Natural killer cell (primary cell): ENCODE results near the gene PLAC8L1. TPM values are rescaled to one million over a fixed set of nuclear protein-coding genes. Genes with fewer than 3 reads are reported as not detected.

Source experiments
- ATAC-seq, 3 donors: fragments of 150-1000 bp in 2 of 3; fragments of 200-7000 bp in 1 of 3; cut with Tn5 transposase; 1 replicate in 1 of 3; 2 replicates in 2 of 3; pipeline ENCODE4 v1.10.0; 2021; ENCODE audit warnings: mild to moderate bottlenecking in 2 of 3, moderate library complexity in 2 of 3
- DNase-seq, 2 donors: peaks; one replicate each; pipeline versions ENCODE4 v3.0.0 to v3.0.0-alpha.2; 2013 to 2021; ENCODE audit warnings: mixed read lengths in 1 of 2
- H3K27ac ChIP-seq: one replicate; pipeline ENCODE4 v1.5.1; 2013; ENCODE audit warnings: mild to moderate bottlenecking, low read length
- H3K27me3 ChIP-seq: one replicate; pipeline ENCODE4 v1.6.1; 2013; ENCODE audit warnings: low read length; ENCODE audit not compliant: control insufficient read depth, insufficient read depth
- H3K36me3 ChIP-seq: one replicate; pipeline ENCODE4 v1.6.1; 2013; ENCODE audit warnings: low read length; ENCODE audit not compliant: control insufficient read depth, insufficient read depth
- H3K4me1 ChIP-seq: one replicate; pipeline ENCODE4 v1.6.1; 2013; ENCODE audit warnings: low read length; ENCODE audit not compliant: control insufficient read depth, insufficient read depth
- H3K4me3 ChIP-seq: one replicate; pipeline ENCODE4 v1.5.1; 2013; ENCODE audit warnings: low read length
- H3K9me3 ChIP-seq: one replicate; pipeline ENCODE4 v1.6.1; 2013; ENCODE audit warnings: low read length; ENCODE audit not compliant: control insufficient read depth, insufficient read depth
- H3K27ac Mint-ChIP-seq, 2 donors: one replicate each; pipeline ENCODE4 v1.8.0; 2022; ENCODE audit warnings: mild to moderate bottlenecking in 2 of 2, mixed read lengths in 2 of 2, moderate library complexity in 1 of 2
- H3K27me3 Mint-ChIP-seq, 2 donors: one replicate each; pipeline ENCODE4 v1.8.0; 2022; ENCODE audit warnings: low read depth in 2 of 2, mixed read lengths in 2 of 2
- H3K36me3 Mint-ChIP-seq: one replicate; pipeline ENCODE4 v1.8.0; 2022; ENCODE audit warnings: mixed read lengths
- H3K4me1 Mint-ChIP-seq, 2 donors: one replicate each; pipeline ENCODE4 v1.8.0; 2022; ENCODE audit warnings: mixed read lengths in 2 of 2
- H3K4me3 Mint-ChIP-seq: one replicate; pipeline ENCODE4 v1.8.0; 2022; ENCODE audit warnings: mild to moderate bottlenecking, moderate library complexity, mixed read lengths
- H3K9me3 Mint-ChIP-seq, 2 donors: one replicate each; pipeline ENCODE4 v1.8.0; 2022; ENCODE audit warnings: mixed read lengths in 2 of 2
- WGBS: methylation state at CpG from one replicate; pipeline ENCODE4 v1.1.7; 2013; ENCODE audit warnings: missing lambda C conversion rate; ENCODE audit not compliant: insufficient coverage; 5-methylcytosine and 5-hydroxymethylcytosine counted together
- intact Hi-C: fragments of 100-400 bp; cut with micrococcal nuclease; formaldehyde crosslinking; loops from one replicate; pipeline ENCODE4 v1.14.2; 2022
- total RNA-seq, 4 donors: library from RNA; stranded (reverse); fragments of 120-200 nt in 1 of 4; gene quantifications; one replicate each; pipeline versions ENCODE4 v1.2.3 to v1.2.4, GENCODE V29; 2013 to 2022
- TF ChIP-seq, protein P1 (sequence below): fragments of 200-600 bp; IDR thresholded peaks from one replicate; pipeline ENCODE4 v1.8.0; 2022; ENCODE audit warnings: antibody characterized with exemption

Gene PLAC8L1
- total RNA-seq, 3 donors from 2014 or later (not counting 1 experiment from before 2014, with no cell fraction given) = 0.45 TPM; not detected in 2

GRCh38 chr5:146070746-146071145 is 34.6 kb downstream of the PLAC8L1 start:
- Mint-ChIP-seq H3K4me3 (no peak overlapping the region), H3K9me3 (no peaks in the 10 kb centered on the region), H3K27ac (no peak overlapping the region), H3K27me3 (peaks cover 7 to 8% of the 10 kb centered on the region in 2 donors), H3K36me3 (no peaks in the 10 kb centered on the region), H3K4me1 (no peaks in the 10 kb centered on the region)
- no peak for DNase-seq
- Histone ChIP-seq H3K4me1 (no peaks in the 10 kb centered on the region), H3K27me3 (no peaks in the 10 kb centered on the region), H3K36me3 (no peaks in the 10 kb centered on the region), H3K4me3 (no peak overlapping the region), H3K9me3 (no peaks in the 10 kb centered on the region), H3K27ac (no peak overlapping the region)
- no peak for ATAC-seq
- TF ChIP-seq, protein P1, sequence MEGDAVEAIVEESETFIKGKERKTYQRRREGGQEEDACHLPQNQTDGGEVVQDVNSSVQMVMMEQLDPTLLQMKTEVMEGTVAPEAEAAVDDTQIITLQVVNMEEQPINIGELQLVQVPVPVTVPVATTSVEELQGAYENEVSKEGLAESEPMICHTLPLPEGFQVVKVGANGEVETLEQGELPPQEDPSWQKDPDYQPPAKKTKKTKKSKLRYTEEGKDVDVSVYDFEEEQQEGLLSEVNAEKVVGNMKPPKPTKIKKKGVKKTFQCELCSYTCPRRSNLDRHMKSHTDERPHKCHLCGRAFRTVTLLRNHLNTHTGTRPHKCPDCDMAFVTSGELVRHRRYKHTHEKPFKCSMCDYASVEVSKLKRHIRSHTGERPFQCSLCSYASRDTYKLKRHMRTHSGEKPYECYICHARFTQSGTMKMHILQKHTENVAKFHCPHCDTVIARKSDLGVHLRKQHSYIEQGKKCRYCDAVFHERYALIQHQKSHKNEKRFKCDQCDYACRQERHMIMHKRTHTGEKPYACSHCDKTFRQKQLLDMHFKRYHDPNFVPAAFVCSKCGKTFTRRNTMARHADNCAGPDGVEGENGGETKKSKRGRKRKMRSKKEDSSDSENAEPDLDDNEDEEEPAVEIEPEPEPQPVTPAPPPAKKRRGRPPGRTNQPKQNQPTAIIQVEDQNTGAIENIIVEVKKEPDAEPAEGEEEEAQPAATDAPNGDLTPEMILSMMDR = no peak
- intact Hi-C loops = no loop called here
- 88% methylated on average over 3 of the region's 3 CpGs for WGBS

DNA sequence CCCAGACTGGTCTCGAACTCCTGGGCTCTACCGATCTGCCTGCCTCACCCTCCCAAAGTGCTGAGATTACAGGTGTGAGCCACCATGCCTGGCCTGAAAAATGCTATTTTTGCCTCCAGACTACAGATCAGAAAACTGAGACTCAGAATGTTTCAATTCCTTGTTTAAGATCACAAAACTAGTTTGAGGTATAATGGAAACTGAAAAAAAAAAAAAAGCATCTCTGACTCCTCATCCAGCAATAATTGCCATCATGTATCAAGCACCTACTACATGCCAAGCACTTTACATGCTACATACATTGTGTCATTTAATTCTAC is 35.6 kb downstream of the PLAC8L1 start:
- Histone ChIP-seq H3K27ac (no peak overlapping the region), H3K4me3 (no peak overlapping the region), H3K27me3 (no peaks in the 10 kb centered on the region), H3K9me3 (no peaks in the 10 kb centered on the region), H3K4me1 (no peaks in the 10 kb centered on the region), H3K36me3 (no peaks in the 10 kb centered on the region)
- DNase-seq = no peak
- TF ChIP-seq, protein P1 = no peak
- no peaks in the 10 kb centered on the region for H3K4me1 Mint-ChIP-seq
- WGBS = 88% methylated on average over 2 of the region's 2 CpGs
- intact Hi-C loops = no loop called here
- H3K9me3 Mint-ChIP-seq = no peaks in the 10 kb centered on the region
- no peak for ATAC-seq
- no peaks in the 10 kb centered on the region for H3K36me3 Mint-ChIP-seq
- peaks cover 7% of the 10 kb centered on the region in 2 donors for H3K27me3 Mint-ChIP-seq
- no peak overlapping the region for H3K27ac Mint-ChIP-seq
- H3K4me3 Mint-ChIP-seq = no peak overlapping the region

- 95% methylated on average over 3 of the region's 6 CpGs for WGBS
- H3K36me3 Mint-ChIP-seq = no peaks in the 10 kb centered on the region
- no peak for DNase-seq
- H3K27ac Mint-ChIP-seq = no peak overlapping the region
- H3K4me1 Mint-ChIP-seq = no peaks in the 10 kb centered on the region
- H3K4me3 Mint-ChIP-seq = no peak overlapping the region
- no peak overlapping the region for H3K27ac ChIP-seq
- no peaks in the 10 kb centered on the region for H3K36me3 ChIP-seq
- TF ChIP-seq, protein P1 = no peak
- H3K9me3 Mint-ChIP-seq = no peaks in the 10 kb centered on the region
- no peaks in the 10 kb centered on the region for H3K27me3 ChIP-seq
- H3K9me3 ChIP-seq = no peaks in the 10 kb centered on the region
- intact Hi-C loops = no loop called here
- ATAC-seq = no peak
- no peaks in the 10 kb centered on the region for H3K4me1 ChIP-seq
- peaks cover 5 to 7% of the 10 kb centered on the region in 2 donors for H3K27me3 Mint-ChIP-seq
- H3K4me3 ChIP-seq = no peak overlapping the region
Measured at GRCh38 chr5:146068977-146069779, 36.2 kb downstream of the PLAC8L1 start.

DNA sequence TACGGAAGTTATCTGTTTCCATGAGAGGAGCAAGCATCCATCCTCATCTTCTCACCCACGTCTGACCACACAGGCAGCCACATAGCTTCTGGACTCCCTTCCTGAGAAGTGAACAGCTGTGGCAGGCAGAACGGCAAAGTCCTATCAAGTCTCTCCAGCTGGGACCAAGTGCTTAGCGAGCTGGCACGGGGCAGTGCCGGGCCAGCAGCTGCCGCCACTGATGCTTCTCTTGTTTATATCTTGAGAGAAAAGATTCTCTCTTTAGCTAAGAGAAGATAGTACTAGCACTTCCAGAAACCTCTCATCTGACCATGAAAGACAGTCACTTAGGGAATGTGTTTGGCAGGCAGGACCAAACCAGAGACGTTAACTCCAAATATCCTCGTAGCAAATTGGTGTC is 37.2 kb downstream of the PLAC8L1 start:
- TF ChIP-seq, protein P1 = no peak
- H3K4me1 Mint-ChIP-seq = no peaks in the 10 kb centered on the region
- Histone ChIP-seq H3K27ac (no peak overlapping the region), H3K36me3 (no peaks in the 10 kb centered on the region), H3K4me1 (no peaks in the 10 kb centered on the region), H3K27me3 (no peaks in the 10 kb centered on the region), H3K4me3 (no peak overlapping the region), H3K9me3 (no peaks in the 10 kb centered on the region)
- peaks cover 5 to 7% of the 10 kb centered on the region in 2 donors for H3K27me3 Mint-ChIP-seq
- 96% methylated on average over 9 of the region's 9 CpGs for WGBS
- H3K9me3 Mint-ChIP-seq = no peaks in the 10 kb centered on the region
- no peak for ATAC-seq
- intact Hi-C loops = no loop called here
- no peak overlapping the region for H3K4me3 Mint-ChIP-seq
- no peaks in the 10 kb centered on the region for H3K36me3 Mint-ChIP-seq
- no peak for DNase-seq
- H3K27ac Mint-ChIP-seq = no peak overlapping the region
